ENCODE measurements around the gene NCAM2.

GRCh38 chr21:20970691-20971090, 27.5 kb upstream of the NCAM2 start:
- no peak for TF ChIP-seq POLR2A (IDR thresholded peaks at IDR 0.05)
- no peak for TF ChIP-seq CTCF (IDR thresholded peaks at IDR 0.05)

Data from thyroid gland (tissue), 4 donors.